Ramos (cell line): ENCODE results near the gene SEZ6L2.
"Not testable (repeated sequence)": the region's sequence is repeated elsewhere in the genome, so short reads cannot be mapped to it uniquely, and the experiment has no call there.

Experiments used
- in situ Hi-C: fragments of 300-500 bp; cut with MboI; formaldehyde crosslinking; loops from one replicate; pipeline ENCODE4 v1.14.3; 2022; ENCODE audit warnings: low sequenced_read_pairs; ENCODE audit not compliant: unreplicated experiment

Gene SEZ6L2

GRCh38 chr16:29910819-29911675 is 11.7 kb upstream of the SEZ6L2 start:
- in situ Hi-C loops = no loop called here

GRCh38 chr16:29909851-29910250 is 10.5 kb upstream of the SEZ6L2 start:
- in situ Hi-C loops = not testable (repeated sequence)

- in situ Hi-C loops = no loop called here
These were observed 10.0 kb upstream of the SEZ6L2 start for GRCh38 chr16:29909391-29909790.

GRCh38 chr16:29908719-29909220 is 9.4 kb upstream of the SEZ6L2 start:
- in situ Hi-C loops = no loop called here

- in situ Hi-C loops = no loop called here
These were observed 8.6 kb upstream of the SEZ6L2 start for GRCh38 chr16:29907973-29908372.

DNA sequence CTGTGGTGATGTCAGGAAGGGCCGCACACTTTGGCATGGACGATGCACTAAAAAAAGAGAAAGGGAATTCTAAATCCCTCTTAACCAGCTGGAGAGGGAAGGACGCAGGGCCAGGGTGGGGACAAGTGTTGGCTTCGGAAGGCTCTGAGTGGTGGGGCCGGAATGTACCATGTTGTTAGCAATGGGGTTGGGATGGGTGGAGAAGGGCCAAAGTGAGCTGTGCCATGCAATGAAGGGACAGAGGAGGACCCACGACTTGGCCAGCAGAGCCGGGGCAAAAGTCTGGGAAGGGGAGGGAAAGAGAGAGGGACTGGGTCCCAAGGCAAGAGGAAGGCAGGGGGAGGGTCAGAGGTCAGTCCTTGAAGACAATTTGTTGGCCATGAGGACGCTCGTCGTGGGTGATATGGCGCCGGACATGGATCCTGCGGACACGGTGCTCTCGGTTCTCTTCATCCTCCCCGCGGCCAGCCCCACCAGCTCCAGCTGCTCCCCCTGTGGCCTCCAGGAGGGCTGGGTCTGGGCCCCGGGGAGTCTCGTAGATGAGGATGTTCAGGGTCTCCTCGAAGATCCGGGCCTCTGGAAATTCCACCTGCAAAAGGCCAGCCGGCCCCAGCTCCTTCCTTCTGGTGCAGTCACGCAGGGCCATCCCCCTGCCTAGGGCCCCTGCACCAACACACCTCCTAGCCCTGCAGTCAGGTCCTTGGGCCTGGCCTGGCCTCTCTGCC is 7.3 kb upstream of the SEZ6L2 start:
- in situ Hi-C loops = no loop called here

DNA sequence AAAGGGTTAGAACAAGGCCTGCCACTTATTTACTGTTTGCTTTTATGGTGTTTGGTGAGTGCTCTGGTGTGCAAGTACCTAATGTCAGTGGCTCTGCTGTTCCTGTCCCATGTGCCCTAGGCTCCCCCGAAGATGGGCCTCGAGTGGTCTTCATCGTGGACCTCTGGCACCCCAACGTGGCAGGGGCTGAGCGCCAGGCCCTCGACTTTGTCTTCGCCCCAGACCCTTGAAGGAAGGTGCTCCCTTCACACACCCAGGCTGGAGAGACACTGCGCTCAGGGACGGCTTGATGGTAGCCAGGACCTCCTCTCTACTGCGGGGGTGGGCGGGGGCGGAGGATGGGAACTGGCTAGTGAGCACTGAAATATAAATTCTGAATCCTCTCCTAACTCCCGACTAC is 6.3 kb upstream of the SEZ6L2 start:
- in situ Hi-C loops = no loop called here

- in situ Hi-C loops = no loop called here
These were observed 5.6 kb upstream of the SEZ6L2 start for GRCh38 chr16:29904947-29905346.

GRCh38 chr16:29903590-29903989 is 4.2 kb upstream of the SEZ6L2 start:
- in situ Hi-C loops = no loop called here

DNA sequence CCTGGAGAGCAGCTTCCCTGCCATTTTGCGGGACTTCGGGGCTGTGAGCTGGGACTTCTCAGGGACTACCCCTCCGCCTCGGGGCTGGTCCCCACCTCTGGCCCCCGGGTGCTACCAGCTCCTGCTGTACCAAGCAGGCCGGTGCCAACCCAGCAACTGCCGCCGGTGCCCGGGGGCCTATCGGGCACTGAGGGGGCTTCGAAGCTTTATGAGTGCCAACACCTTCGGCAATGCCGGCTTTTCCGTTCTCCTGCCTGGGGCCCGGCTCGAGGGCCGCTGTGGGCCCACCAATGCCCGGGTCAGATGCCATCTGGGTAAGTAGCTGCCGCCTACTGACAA is 2.2 kb upstream of the SEZ6L2 start:
- in situ Hi-C loops = no loop called here

GRCh38 chr16:29900888-29901606 is 1.7 kb upstream of the SEZ6L2 start:
- in situ Hi-C loops = no loop called here

- in situ Hi-C loops = no loop called here
These were observed 945 bp upstream of the SEZ6L2 start, which contains the start of gene ASPHD1 for GRCh38 chr16:29900102-29900887. ASPHD1 (plus strand) TSS chr16:29900488; CDS start chr16:29900972, 484 bp downstream.

DNA sequence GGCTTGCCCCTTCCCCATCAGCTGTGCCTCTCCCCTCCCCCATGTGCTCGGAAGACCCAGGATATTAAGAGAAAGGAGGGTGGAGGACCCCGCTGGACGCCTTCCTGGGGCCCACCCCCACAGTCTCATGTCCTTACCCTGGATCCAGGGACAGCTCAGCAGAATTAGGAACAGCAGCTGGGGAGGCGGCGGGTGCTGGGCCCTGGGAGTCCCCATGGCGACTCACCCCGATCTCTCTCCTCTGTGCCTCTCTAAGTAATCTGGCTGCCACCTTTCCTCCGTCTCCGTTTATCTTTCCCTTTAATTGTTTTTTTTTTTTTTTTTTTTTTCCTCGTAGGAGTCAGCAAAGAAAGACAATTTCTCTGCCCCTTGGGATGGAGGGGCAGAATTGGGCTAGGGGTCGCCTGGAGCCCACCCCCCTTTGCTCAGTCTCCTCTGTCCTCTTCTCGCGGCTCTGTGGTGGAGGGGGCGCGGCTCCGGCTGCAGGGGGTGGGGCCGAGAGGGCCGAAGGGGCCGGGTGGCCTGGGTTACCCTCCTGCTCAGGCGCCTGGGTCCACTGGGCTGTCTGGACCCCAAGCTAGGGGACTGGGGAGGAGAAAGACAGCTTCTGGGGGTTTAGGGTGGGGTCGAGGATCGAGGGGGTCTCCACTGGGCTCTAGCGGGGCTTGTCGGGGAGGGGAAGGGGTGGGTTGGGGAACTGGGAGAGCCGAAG is 390 bp downstream of the SEZ6L2 start:
- in situ Hi-C loops = no loop called here

DNA sequence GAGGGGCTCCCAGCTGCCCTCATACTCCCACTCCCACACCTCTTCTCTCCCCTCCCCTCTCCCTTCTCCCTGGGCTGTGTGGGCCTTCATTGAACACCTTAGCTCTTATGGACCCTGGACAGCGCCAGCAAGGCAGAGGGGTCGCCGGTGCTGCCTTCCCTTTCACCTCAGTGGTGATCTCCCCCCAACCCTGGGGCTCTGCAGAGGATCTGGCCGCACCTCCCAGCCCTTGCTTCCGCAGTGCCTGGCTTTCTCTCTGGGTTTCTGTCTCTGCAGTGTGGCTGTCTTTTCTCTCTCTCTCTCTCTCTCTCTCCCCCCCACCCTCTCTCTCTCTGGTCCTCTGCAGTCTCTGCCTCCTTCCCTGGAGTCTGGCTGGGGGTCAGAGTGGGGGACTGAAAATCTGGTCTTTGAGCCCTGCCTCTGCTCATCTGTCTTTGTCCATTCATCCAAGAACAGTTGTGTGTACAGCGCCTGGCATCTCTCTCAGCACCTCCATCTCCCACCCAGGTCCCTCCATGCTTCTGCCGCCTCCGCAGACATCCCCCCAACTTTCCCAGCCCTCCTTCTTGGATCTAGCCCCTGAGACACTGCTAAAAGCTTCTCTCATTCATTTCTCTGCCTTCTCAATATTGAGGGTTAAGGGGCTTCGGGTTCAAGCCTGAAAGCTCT is 1.1 kb downstream of the SEZ6L2 start:
- in situ Hi-C loops = no loop called here

GRCh38 chr16:29897333-29897732 is 2.0 kb downstream of the SEZ6L2 start:
- in situ Hi-C loops = no loop called here

DNA sequence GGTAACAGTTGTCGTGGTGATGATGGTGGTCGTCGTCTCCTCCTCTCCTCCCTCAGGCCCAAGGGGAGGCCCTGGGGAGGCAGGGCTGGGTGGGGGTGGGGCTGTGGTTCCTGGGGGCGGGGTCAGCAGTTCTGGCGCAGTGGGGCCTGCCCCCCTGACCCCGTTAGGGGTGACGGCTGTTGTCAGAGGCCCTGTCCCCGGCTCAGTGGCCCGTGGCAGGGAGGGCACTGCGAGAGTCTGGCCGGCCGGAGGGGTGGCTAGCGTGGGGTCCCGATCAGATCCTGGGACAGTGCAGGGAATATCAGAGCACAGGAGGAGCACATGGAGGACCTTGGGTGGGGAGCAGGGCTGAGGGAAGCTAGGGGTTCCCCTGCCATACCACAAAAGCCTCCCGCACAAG is 2.5 kb downstream of the SEZ6L2 start:
- in situ Hi-C loops = no loop called here

DNA sequence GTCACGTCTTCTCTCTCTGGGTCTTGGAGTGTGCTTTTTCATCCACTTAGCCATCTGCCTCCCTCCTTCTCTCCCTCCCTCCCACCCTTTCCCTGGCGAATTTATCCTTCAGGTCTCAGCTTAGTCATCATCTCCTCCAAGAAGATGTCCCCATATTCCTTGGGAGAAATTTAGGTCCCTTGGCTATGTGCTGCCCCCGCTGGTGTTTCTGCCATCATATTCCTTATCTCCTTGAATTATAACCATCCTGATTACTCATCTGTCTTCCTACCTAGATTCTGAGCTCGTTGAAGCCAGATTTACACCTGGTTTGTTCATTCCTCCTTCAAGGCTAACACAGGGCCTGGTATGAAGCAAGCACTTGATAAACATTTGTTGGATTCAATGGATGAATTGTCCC is 5.0 kb downstream of the SEZ6L2 start:
- in situ Hi-C loops = no loop called here

- in situ Hi-C loops = no loop called here
These were observed 5.8 kb downstream of the SEZ6L2 start for GRCh38 chr16:29893553-29893952.

DNA sequence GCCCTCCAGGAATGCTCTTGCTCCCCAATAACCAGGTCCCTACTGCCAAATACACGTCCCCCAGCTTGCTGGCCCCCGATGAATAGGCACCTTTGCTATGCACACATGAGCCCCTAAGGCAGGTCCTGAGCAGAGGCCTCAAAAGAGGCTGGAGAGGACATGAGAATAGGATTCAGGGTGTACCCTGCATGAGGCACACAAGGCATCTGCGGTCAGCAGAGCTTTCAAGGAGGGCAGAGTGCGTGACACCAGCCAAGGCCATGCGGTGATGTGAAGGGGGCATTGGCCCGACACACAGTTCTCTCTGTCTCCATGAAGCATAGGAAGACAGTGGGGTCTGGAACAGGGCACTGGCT is 6.9 kb downstream of the SEZ6L2 start:
- in situ Hi-C loops = no loop called here
